NCI-H187 treated with DMSO at 0.1 percent for 48 hours (cell line): Measurements from ENCODE around the gene RAET1G.
"Not testable (repeated sequence)": the region's sequence is repeated elsewhere in the genome, so short reads cannot be mapped to it uniquely, and the experiment has no call there.

Experiments used
- DNase-seq: peaks from one replicate; lab custom pipeline; 2025; lab: John Stamatoyannopoulos, UW

The RAET1G gene

GRCh38 chr6:149913540-149914240 lies 9.2 kb downstream of the RAET1G start:
- no peak for DNase-seq

GRCh38 chr6:149913085-149913484 lies 9.8 kb downstream of the RAET1G start:
- DNase-seq: no peak

GRCh38 chr6:149912680-149913079 lies 10.2 kb downstream of the RAET1G start:
- not testable (repeated sequence) for DNase-seq

GRCh38 chr6:149910721-149911151 lies 12.2 kb downstream of the RAET1G start:
- no peak for DNase-seq

- DNase-seq: no peak
Observed at GRCh38 chr6:149909701-149910470, 13.0 kb downstream of the RAET1G start.

GRCh38 chr6:149908480-149908879 lies 14.4 kb downstream of the RAET1G start:
- not testable (repeated sequence) for DNase-seq

GRCh38 chr6:149907317-149907716 lies 15.6 kb downstream of the RAET1G start:
- DNase-seq: no peak

GRCh38 chr6:149906405-149906804 lies 16.5 kb downstream of the RAET1G start:
- DNase-seq: no peak

- DNase-seq: no peak
Observed at GRCh38 chr6:149905911-149906371, 17.0 kb downstream of the RAET1G start.

- no peak for DNase-seq
Observed at GRCh38 chr6:149905371-149905910, 17.5 kb downstream of the RAET1G start.

- no peak for DNase-seq
Observed at GRCh38 chr6:149904661-149905370, 18.1 kb downstream of the RAET1G start.

- peak; percentile 48 for DNase-seq
Observed at GRCh38 chr6:149903938-149904611, 18.8 kb downstream of the RAET1G start.

GRCh38 chr6:149901444-149902140 lies 21.3 kb downstream of the RAET1G start:
- no peak for DNase-seq

- no peak for DNase-seq
Observed at GRCh38 chr6:149900620-149901443, 22.1 kb downstream of the RAET1G start.

GRCh38 chr6:149899926-149900619 lies 22.8 kb downstream of the RAET1G start:
- no peak for DNase-seq

- DNase-seq: no peak
Observed at GRCh38 chr6:149899486-149899885, 23.4 kb downstream of the RAET1G start.

- DNase-seq: no peak
Observed at GRCh38 chr6:149898966-149899365, 24.0 kb downstream of the RAET1G start.

GRCh38 chr6:149897855-149898744 lies 24.8 kb downstream of the RAET1G start, which contains the start of gene RAET1E:
Gene RAET1E, minus strand, starts transcription at chr6:149898113. Its CDS starts 7,212 bp downstream, at chr6:149890901.
- DNase-seq: no peak
